Islet precursor cell (in vitro differentiated cells): ENCODE results near the gene CAMP.
"Not testable (repeated sequence)": the region's sequence is repeated elsewhere in the genome, so short reads cannot be mapped to it uniquely, and the experiment has no call there.

Experiments
- DNase-seq: peaks from one replicate; pipeline ENCODE4 v3.0.0-alpha.2; 2018

CAMP gene, protein sequence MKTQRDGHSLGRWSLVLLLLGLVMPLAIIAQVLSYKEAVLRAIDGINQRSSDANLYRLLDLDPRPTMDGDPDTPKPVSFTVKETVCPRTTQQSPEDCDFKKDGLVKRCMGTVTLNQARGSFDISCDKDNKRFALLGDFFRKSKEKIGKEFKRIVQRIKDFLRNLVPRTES

DNA sequence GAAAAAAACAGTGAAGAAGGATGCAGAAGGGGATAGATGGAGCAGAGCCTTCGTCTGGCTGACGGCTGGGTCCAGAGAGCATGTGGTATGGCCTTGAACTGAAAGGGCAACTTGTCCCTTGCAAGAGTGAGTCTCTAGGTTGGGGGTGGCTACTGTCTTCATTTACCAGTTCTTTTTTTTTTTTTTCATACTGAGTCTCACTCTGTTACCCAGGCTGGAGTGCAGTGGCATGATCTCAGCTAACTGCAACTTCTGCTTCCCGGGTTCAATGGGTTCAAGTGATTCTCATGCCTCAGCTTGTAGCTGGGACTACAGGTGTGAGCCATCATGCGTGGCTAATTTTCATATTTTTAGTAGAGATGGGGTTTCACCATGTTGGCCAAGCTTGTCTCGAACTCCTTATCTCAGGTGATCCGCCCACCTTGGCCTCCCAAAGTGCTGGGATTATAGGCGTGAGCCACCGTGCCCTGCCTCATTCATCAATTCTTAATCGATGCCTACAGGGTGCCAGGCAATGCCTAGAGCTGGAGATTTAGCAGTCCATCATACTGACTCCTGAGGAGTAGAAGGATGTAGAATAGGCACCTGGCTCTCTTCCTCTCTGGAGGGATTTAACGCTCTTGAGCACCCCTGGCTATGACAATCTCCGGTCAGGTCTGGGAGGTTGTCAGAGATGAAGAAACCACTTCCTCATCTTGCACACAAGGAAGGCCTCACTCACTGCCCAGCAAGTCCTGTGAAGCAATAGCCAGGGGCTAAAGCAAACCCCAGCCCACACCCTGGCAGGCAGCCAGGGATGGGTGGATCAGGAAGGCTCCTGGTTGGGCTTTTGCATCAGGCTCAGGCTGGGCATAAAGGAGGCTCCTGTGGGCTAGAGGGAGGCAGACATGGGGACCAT lies at the start of gene CAMP:
Gene CAMP (plus strand): TSS at position 880 of the 898 bp plus-strand sequence. CDS start 17 bp downstream, at position 897.
- DNase-seq, result no peak

DNA sequence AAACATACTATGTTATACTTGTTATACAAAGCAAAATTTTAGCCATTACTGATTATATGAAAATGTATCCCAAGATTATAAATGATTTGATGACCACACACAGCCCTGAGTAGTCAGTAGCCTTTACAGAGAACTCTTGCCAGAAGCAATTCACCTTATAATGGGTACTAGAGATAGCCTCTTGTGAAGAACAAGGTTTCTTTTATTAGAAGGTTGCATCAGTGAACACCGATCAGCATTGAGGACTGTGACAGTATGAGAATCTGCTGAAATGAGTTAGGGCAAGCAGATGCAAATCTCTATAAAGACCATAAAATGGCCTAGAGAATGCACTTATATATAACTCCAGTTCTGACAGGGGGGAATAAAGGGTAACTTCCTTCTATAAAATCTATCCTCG lies 45.2 kb upstream of the CAMP start:
- no peak for DNase-seq

DNA sequence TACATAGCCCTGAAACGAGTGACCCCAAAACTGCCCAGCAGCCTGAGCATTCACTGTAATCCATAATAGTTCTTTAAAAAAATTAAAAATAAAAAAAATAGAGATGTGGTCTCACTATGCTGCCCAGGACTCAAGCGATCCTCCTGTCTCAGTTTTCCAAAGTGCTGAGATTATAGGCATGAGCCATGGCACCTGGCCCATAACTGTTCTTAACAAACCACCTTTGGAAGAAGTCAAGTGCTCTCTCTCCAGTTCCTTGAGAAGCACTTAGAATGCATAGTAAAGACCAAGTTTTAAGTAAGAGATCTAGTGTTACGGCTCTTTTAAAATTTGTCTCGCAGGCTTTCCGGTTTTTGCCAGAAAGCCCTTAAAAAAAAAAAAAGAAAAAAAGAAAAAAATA lies 43.3 kb upstream of the CAMP start:
- DNase-seq, result no peak

DNA sequence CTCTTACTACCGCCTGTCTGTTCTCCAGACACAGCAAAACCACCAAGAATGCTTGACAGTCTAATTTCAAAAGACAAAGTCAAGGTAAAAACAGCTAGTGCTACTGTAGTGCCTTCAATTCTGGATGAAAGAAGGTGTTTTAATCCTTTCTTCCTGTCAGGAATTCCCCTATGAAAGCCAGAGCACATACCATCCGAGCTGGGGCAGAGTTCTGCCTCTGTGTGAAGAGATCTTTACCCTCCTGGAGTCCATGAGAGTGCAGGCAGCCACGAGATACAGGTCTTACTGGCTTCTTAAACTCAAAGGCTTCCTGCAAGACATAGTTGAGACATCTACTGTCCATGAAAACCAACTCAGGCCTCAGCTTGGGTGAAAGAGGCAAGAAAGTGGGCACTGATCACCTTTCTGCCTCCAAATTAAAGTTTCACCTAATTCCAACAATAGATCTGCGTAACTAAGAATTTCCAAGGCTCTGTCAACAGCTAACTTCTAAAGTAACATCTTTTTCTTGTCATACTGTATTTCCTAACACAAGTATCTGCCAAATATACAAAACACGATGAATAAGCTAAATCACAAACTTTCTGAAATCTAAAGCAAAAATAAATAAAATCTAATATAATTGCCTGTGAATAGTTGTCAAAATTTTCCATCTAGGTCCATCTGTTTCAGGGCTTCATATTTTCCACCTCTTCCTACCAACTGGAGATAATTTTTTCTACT lies 42.6 kb upstream of the CAMP start:
- DNase-seq, result no peak

DNA sequence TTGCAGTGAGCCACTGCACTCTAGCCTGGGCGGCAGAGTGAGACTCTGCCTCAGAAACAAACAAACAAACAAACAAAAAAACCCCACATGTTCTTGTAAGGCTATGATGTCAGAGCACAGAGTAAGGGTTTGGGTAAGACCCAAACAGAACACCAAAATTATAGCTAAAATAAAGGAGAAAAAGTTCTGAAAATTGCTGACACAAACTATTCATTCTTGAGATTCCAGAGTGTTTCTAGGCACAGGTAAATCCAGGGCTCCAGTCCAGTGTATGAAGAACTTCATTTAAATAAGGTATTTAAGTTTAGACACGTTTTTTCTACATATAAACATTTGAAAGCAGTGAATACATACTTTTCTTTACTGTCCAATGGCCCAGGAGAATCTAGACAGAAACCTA lies 39.0 kb upstream of the CAMP start:
- DNase-seq, result no peak

DNA sequence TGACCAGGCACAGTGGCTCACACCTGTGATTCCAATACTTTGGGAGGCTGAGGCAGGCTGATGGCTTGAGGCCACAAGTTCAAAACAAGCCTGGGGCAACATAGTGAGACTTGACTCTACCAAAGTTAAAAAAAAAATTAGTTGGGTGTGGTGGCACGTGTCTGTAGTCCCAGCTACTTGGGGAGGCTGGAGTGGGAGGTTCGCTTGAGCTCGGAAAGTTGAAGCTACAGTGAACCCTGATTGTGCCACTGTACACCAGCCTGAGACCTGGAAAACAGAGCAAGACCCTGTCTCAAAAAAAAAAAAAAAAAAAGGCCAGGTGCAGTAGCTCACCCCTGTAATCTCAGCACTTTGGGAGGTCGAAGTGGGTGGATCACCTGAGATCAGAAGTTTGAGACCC lies 38.2 kb upstream of the CAMP start:
- no peak for DNase-seq

DNA sequence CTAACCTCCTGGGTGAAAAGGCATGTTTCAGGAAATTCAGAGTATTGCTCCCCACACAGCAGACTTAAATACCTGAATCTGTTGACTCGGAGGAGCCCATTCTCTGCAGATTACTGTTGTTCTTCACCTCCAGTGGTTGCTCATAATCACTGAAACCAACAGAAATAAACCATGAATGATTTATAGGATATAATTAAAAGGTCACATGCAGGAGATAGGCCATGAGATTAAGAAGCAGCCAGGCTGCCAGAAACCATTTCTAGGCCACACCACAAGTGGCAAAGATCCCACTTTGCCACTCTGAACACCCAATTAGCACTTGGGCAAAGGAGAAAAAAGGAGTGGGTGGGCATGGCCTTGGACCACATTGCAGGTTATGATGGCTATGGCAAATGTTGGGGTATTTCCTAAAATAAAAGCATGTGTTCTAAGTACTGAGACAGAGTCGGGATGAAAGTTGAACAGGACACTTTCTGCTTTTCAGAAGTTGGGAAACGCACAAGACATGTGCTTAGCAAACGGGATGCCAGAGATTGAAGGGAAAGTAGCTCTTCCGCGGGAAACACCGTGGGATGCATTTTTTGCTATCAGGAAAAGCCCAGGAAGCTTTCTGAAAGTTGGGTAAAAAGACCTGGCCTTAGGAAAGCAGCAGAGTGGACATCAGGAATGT lies 36.5 kb upstream of the CAMP start:
- no peak for DNase-seq

DNA sequence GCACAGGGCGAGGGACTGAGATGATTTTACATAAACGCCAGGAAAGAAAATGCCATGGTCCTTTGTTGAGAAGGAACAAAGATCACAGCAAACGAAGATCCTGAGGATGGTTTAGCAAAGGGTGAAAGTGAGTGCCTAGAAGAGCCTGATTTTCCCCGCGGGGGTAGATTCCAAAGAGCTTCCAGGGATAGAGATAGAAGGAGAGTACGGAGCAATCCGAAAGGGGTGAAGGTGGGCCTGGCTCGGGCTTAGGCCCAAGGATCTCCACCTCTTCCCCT lies 36.1 kb upstream of the CAMP start:
- no peak for DNase-seq

DNA sequence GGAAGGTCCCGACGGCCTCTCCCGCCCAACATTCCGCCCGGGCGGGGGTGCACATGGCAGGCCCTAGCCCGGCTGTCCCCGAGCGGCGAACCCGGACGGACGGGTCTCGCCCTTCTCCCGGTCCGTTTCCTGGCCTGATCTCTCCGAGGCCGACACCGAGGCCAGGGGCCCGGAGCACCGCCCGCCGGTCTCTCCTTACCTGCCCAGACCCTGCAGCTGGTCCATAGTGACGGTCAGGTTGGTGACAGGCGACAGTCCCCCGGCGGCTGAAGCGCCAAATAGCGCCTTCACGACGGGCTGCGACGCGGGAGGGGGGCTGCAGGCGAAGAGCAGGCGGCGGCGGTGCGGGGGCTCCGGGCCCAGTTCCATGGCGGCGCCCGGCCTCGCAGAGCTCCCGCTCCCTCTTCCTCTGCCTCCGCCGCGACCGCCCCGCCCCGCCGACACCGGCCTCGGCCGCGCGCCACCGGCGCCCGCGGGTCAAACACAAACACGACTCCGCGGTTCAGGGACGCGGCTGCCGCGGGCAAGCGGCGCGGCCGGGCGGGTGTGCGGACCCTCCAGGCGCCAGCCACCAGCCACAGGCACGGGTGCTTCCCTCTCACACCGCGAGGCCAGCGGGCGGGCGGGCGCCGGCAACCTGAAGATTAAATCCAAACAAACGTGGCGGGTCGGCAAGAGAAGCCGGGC lies 35.6 kb upstream of the CAMP start:
- peak; percentile 63 for DNase-seq

DNA sequence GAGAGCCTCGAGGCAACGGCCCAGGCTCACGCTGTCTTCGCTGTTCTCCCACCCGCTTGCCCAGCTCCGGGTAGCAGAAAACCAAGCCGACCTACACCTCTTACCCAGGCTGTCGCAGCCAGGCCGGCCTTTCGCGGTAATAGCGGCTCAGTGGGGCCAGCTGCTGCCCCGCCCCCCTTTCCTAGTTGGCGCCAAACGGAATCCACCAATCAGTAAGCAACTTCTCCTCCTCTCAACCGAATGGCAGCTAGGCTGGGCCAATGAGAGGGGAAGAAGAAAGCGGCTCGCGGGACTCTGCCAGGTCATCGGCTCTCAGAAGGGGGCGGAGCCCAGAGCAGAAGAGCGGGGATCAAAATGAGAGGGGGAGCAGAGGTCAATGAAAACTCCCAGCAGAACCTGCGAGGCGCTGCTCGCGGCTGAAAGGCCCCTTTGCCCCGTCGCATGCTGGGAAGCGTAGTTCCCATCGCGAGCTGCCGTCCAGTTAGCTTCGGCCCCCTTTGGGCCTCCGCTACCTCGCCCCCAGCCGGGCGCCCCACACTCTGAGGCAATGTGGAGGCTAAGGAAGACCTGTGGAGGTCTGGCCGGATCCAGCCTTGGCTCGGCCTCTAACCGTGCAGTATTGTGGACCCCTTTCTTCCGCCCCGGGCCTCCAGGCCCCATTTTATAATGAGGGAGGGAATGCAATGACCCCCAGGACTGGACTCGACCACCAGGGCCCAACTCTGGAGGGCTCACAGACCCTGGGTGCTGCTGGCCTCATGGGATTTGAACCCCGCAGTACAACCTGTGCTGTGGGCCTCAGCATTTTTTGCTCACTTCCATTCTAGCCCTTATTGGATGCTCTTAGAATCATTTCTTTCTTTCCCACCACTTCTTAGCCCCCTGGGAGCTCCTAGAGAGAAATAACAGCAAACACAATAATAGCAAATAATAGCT lies 34.8 kb upstream of the CAMP start, which contains the start of gene CDC25A:
Gene CDC25A (minus strand): TSS at position 152 of the 936 bp plus-strand sequence. CDS start 470 bp downstream, outside the sequence.
- peak; percentile 99 for DNase-seq

DNA sequence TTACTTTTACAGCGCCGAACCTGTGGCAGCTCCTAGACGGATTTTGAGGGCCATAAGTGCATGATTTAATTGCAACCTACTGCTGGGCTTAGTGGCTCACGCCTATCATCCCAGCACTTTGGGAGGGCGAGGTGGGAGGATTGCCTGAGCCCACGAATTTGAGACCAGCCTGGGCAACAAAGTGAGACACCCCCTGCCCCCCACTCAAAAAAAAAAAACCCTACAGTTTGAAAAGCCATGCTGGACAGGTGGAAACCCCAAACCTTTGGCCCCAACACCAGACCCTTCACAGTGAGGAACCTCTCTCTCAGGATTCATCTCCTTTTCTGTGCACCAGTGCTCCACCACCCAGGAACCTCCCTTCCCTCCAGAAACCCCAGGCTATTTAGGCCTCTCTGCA lies 34.0 kb upstream of the CAMP start:
- DNase-seq, result no peak

DNA sequence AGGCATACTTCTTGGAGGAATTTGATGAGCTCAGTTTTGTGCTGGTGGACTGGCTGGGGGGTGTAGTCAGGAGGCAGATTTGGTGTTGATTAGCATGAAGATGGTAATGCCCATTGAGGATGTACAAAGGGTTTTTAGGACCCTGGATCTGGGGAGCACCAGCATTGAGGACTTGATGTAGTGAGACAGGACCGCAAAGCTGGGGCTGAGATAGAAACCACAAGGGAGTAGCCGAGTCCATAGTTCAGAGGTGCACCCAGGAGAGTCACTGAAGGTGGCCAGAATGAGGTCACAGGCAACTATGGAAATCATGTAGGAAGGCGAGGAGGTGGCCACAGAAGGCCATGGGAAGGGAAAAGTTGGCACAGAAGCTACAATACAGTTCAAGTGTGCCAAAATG lies 32.4 kb upstream of the CAMP start:
- peak; percentile 33 for DNase-seq

DNA sequence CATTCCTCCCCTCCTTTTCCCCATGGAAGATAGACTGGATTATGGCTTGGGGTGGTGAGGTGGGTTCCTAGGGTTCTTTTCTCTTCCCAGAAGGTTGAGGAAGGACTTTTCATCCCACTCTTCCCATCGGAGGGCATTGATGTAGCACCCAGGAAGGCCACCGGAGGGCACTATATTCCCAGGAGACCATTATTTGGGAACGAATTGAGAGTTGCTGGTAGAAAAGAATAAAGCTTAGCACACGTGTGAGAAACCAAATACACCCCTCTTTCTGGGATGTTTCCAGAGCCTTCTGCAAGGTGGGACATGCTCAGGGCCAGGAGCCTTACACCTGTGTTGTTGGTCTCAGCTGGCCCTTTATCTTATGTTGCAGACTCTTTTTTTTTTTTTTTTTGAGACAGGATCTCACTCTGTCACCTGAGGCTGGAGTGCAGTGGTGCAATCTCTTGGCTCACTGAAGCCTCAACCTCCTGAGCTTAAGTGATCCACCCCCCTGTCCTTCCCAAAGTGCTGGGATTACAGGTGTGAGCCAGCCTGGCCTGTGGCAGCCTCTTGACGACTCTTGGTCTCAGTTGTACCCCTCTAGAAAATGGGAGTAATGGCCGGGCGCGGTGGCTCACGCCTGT lies 28.7 kb upstream of the CAMP start:
- peak; percentile 79 for DNase-seq

DNA sequence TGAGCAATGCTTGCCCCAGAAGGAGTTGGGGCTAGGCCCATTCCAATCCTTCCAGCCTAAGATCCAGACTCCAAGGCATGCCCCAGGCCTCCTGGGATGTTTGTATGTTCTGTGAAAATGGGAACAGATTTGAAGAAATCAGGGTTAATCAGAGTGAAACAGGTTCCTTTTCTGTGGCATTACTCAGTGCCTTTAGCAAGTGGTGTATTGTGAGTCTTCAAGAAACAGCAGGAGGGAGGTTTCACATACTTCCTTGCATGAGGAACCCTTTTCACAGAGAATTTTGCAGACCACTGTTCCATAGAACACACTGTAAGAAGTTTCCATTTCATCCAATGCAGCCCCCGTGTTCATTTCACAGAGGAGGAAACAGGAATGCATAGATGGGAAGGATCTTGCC lies 26.7 kb upstream of the CAMP start:
- DNase-seq, result no peak

DNA sequence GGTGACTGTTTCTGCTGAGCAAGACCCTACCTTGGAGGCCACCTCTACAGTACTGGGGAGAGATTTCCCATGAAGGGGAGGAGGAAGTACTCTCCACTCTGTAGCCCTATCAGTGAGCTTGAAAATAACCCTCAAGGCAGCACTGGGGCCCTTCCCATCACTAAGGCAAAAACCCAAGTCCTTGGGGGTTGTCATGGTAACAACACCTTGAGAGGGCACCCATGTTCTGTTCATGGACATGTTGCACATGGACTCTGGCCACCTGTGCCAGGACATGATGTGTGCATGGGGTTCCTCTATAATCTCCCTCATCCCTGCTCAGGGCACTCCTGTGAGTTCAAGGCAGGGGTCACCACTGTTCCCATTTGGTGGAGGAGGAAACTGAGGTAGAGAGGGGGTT lies 24.2 kb upstream of the CAMP start:
- peak; percentile 38 for DNase-seq

DNA sequence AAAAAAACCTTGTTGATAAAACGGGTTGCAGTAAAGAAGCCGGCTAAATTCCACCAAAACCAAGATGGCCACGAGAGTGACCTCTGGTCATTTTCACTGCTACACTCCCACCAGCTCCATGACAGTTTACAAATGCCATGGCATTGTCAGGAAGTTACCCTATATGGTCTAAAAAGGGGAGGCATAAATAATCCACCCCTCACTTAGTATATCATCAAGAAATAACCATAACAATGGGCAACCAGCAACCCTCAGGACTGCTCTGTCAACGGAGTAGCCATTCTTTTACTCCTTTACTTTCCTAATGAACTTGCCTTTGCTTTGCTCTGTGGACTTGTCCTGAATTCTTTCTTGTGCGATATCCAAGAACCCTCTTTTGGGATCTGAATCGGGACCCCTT lies 20.7 kb upstream of the CAMP start:
- DNase-seq, result no peak

DNA sequence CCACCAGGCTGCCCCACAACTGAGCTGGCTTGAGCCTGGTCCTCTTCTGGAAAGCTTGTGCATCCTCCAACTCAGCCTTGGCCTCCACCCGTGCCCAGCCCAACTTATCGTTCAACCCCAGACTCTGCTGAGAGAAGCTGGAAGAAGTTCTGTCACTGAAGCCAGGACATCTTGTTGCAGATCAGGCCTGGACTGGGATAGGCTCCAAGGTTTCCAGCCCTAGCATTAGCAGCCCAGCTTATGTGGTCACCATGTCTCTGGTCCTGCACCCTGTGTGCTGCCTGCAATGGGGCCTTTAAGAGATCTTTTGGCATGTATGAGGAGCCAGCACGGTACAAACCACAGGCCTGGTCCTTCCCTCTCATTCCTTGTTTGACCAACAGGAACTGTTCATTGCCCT lies 15.2 kb upstream of the CAMP start:
- no peak for DNase-seq

DNA sequence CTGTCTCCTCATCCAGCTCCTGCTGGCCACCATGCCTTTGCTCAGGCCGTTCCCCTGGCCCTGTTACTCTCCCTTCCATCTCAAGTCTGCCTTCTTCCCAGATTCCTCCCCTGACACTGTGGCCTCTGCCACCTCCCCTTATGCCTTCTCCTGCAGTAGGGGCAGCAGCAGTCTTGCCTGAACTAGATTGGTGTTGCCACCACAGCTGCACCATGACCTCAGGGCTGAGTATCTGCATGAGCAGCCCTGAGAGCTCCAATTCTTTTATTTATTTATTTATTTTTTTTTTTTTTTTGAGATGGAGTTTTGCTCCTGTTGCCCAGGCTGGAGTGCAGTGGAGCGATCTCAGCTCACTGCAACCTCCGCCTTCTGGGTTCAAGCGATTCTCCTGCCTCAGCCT lies 13.8 kb upstream of the CAMP start:
- DNase-seq, result no peak

DNA sequence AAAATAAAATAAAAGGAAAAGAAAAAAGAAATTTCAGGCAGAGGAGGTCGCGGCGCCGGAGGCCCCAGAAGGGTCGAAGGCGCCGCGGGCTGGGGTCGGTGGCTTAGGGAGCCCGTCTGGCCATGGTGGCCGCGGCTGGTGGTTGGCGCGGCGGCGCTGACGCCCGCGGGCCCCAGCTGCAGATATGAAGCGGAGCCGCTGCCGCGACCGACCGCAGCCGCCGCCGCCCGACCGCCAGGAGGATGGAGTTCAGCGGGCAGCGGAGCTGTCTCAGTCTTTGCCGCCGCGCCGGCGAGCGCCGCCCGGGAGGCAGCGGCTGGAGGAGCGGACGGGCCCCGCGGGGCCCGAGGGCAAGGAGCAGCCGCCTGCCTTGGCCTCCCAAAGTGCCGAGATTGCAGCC lies 12.8 kb upstream of the CAMP start:
- not testable (repeated sequence) for DNase-seq

DNA sequence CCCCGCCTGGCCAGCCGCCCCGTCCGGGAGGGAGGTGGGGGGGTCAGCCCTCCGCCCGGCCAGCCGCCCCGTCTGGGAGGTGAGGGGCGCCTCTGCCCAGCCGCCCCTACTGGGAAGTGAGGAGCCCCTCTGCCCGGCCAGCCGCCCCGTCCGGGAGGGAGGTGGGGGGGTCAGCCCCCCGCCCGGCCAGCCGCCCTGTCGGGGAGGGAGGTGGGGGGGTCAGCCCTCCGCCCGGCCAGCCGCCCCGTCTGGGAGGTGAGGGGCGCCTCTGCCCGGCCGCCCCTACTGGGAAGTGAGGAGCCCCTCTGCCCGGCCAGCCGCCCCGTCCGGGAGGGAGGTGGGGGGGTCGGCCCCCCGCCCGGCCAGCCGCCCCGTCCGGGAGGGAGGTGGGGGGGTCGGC lies 11.5 kb upstream of the CAMP start:
- not testable (repeated sequence) for DNase-seq

DNA sequence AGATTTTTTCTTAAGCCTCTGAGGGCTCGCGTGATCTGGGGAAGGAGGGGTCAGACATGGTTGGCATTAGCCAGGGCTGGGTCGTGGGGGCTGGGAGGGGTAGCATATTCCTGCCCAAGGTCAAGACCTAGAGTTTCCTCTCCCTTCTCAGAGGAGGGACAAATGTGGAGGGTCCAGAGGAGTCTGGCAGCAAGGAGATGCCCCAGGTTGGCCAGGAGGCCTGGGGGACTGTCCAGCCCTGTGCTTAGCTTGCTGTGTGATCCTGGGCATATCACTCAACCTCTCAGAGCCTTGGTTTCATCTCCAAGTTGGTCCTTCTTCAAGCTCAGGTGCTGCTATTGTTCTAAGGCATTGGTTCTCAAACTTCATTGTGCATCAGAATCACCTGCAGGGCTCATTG lies 9.1 kb upstream of the CAMP start:
- no peak for DNase-seq
